Breast epithelium (tissue), 3 donors: ENCODE data around the gene RSPRY1.

Source experiments
- POLR2A ChIP-seq: fragments of 450-650 bp; IDR thresholded peaks from one replicate; pipeline ENCODE4 v1.6.1; 2016; ENCODE audit warnings: antibody characterized with exemption, mild to moderate bottlenecking, moderate library complexity
- TF ChIP-seq, protein P1 (sequence below), 3 donors: fragments of 450-650 bp; IDR thresholded peaks; one replicate each; pipeline ENCODE4 v1.5.1; 2016 to 2017; ENCODE audit warnings: antibody characterized with exemption in 3 of 3, mild to moderate bottlenecking in 3 of 3, moderate library complexity in 3 of 3

DNA sequence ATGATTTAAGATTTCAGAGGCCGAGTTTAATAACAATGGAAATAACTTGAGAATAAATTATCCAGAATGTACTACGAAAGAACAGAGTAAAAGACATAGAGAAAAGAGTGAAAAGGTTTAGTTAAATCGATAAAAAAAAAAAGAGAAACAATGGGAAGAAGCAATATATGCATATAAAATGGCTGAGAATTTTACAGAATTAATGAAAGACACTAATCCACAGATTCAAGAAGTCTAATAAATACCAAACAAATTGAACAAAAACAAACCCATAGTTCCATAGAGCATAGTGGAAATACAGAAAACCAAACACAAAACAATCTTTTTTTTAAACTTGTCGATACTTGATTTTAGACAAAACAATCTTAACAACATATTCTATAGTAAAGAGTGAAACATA is 2.0 kb upstream of the RSPRY1 start:
- TF ChIP-seq, protein P1, sequence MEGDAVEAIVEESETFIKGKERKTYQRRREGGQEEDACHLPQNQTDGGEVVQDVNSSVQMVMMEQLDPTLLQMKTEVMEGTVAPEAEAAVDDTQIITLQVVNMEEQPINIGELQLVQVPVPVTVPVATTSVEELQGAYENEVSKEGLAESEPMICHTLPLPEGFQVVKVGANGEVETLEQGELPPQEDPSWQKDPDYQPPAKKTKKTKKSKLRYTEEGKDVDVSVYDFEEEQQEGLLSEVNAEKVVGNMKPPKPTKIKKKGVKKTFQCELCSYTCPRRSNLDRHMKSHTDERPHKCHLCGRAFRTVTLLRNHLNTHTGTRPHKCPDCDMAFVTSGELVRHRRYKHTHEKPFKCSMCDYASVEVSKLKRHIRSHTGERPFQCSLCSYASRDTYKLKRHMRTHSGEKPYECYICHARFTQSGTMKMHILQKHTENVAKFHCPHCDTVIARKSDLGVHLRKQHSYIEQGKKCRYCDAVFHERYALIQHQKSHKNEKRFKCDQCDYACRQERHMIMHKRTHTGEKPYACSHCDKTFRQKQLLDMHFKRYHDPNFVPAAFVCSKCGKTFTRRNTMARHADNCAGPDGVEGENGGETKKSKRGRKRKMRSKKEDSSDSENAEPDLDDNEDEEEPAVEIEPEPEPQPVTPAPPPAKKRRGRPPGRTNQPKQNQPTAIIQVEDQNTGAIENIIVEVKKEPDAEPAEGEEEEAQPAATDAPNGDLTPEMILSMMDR (IDR thresholded peaks at IDR 0.05), result no peak
- TF ChIP-seq POLR2A, result no peak
